WI38 (cell line): ENCODE results near the gene AQP12B.

Source experiments
- H3K4me3 ChIP-seq: 2 replicates; pipeline ENCODE4 v1.5.1; 2011; ENCODE audit warnings: low read depth, mild to moderate bottlenecking, control low read depth, low read length
- TF ChIP-seq, protein P1 (sequence below): IDR thresholded peaks from 2 replicates; pipeline ENCODE4 v1.5.1; 2012; ENCODE audit warnings: low read depth, mild to moderate bottlenecking, control low read depth, low read length

Gene AQP12B

GRCh38 chr2:240635998-240636547 is 46.6 kb downstream of the AQP12B start:
- TF ChIP-seq, protein P1, sequence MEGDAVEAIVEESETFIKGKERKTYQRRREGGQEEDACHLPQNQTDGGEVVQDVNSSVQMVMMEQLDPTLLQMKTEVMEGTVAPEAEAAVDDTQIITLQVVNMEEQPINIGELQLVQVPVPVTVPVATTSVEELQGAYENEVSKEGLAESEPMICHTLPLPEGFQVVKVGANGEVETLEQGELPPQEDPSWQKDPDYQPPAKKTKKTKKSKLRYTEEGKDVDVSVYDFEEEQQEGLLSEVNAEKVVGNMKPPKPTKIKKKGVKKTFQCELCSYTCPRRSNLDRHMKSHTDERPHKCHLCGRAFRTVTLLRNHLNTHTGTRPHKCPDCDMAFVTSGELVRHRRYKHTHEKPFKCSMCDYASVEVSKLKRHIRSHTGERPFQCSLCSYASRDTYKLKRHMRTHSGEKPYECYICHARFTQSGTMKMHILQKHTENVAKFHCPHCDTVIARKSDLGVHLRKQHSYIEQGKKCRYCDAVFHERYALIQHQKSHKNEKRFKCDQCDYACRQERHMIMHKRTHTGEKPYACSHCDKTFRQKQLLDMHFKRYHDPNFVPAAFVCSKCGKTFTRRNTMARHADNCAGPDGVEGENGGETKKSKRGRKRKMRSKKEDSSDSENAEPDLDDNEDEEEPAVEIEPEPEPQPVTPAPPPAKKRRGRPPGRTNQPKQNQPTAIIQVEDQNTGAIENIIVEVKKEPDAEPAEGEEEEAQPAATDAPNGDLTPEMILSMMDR = no peak
- no peak overlapping the region for H3K4me3 ChIP-seq

DNA sequence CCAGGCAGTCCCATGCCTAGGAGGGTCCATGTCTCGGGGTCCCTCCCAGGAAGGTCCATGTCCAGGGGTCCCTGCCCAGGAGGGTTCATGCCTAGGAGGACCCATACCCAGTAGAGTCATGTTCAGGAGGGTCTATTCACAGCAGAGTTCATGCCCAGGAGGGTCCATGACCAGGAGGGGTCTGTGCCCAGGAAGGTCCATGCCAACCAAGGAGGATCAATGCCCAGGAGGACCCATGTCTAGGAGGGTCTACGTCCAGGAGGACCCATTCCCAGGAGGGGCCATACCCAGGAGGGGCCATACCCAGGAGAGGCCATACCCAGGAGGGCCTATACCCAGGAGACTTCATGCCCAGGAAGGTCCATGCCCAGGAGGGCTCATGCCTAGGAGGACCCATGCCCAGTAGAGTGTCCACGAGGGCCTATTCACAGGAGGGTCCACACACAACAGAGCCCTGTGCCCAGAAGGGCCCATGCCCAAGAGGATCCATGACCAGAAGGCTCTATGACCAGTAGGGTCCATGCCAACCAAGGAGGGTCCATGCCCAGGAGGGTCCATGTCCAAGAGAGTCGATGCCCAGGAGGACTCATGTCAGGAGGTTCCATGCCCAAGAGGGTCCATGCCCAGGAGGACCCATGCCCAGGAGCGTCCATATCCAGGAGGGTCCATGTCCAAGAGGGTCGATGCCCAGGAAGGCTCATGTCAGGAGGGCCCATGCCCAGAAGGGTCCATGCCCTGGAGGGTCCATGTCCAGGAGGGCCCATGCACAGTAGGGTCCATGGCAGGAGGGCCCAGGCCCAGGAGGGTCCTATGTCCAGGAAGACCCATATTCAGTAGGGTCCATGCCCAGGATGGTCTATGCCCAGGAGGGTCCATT is 47.3 kb downstream of the AQP12B start:
- TF ChIP-seq, protein P1 = no peak
- no peak overlapping the region for H3K4me3 ChIP-seq

DNA sequence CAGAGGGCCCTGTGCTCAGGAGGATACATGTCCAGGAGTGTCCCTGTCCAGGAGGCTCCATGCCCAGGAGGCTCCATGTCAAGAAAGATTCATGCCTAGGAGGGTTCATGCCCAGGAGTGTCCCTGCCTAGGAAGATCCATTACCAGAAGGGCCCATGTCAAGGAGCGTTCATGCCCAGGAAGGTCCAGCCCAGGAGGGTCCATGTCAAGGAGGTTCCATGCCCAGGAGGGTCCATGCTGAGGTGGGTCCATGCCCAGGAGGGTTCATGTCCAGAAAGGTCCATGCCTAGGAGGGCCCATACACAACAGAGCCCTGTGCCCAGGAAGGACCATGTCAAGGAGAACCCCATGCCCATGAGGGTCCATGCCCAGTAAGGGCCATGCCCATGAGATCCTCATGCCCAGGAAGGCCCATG is 50.4 kb downstream of the AQP12B start:
- no peak overlapping the region for H3K4me3 ChIP-seq
- TF ChIP-seq, protein P1 = no peak

DNA sequence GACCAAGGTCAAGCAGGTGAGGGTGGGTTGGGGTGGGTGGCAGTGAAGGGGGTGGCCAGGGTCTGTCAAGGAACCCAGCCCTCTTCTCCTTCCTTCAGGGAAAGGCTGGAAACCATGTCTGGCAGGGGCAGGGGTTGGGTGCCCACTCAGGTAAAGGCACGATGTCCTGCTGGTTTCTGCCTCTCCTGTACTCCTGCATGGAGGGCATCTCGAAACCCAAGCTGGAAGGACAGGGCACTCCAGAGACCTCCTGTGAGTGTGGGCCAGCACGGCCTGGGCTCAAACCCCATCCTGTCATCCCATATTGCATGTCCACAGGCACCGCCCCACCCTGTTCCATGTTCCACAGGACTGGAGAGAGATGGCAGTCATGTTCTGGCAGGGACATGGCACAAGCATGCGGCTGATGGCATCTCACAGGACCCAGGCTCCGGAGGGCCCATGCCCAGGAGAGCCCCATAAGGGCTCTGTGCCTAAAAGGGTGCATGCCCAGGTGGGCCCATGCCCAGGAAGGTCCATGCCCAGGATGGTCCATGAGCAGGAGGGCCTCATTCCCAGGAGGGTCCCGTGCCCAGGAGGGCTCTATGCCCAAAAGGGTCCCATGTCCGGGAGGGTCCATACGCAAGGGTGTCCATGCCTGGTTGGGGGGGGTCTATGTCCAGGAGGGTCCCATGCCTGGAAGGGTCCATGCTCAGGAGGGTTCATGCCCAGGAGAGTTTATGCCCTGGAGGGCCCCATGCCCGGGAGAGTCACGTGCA is 51.0 kb downstream of the AQP12B start:
- TF ChIP-seq, protein P1 = no peak
- no peak overlapping the region for H3K4me3 ChIP-seq

GRCh38 chr2:240630771-240631547 is 51.7 kb downstream of the AQP12B start:
- no peak overlapping the region for H3K4me3 ChIP-seq
- TF ChIP-seq, protein P1 = no peak

DNA sequence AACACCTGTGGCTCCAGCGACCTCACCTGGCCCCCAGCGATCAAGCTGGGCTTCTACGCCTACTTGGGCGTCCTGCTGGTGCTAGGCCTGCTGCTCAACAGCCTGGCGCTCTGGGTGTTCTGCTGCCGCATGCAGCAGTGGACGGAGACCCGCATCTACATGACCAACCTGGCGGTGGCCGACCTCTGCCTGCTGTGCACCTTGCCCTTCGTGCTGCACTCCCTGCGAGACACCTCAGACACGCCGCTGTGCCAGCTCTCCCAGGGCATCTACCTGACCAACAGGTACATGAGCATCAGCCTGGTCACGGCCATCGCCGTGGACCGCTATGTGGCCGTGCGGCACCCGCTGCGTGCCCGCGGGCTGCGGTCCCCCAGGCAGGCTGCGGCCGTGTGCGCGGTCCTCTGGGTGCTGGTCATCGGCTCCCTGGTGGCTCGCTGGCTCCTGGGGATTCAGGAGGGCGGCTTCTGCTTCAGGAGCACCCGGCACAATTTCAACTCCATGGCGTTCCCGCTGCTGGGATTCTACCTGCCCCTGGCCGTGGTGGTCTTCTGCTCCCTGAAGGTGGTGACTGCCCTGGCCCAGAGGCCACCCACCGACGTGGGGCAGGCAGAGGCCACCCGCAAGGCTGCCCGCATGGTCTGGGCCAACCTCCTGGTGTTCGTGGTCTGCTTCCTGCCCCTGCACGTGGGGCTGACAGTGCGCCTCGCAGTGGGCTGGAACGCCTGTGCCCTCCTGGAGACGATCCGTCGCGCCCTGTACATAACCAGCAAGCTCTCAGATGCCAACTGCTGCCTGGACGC is 52.5 kb downstream of the AQP12B start:
- TF ChIP-seq, protein P1 = no peak
- no peak overlapping the region for H3K4me3 ChIP-seq
